ENCODE measurements around the gene FAM171A2. TPM values are rescaled to one million over a fixed set of nuclear protein-coding genes. Genes with fewer than 3 reads are reported as not detected.

The FAM171A2 gene
- total RNA-seq, 1 experiment from 2014 or later: 27.5 TPM

- H3K4me2 ChIP-seq (ENCODE audit: insufficient read depth, insufficient read length, low read length): peak within 1 kb of the TSS; percentile 75
- WGBS (ENCODE audit: extremely low coverage, insufficient read length, low lambda C conversion rate): no CpG with 5 or more reads among the region's 39 CpGs
- no peak within 1 kb of the TSS for H3K27ac ChIP-seq (ENCODE audit: insufficient read length, low read depth, low read length)
- no peak within 1 kb of the TSS for H4K91ac ChIP-seq (ENCODE audit: insufficient read length, low read depth, low read length)
- H2BK5ac ChIP-seq (ENCODE audit: insufficient read length, low read length): no peak within 1 kb of the TSS
- no peak within 1 kb of the TSS for H3K9ac ChIP-seq (ENCODE audit: extremely low read depth, insufficient read length, low read length)
- no peak within 1 kb of the TSS for H3T11ph ChIP-seq (ENCODE audit: low read length)
- no peak for TF ChIP-seq CTCF (conservative IDR thresholded peaks at IDR 0.05)
- H3K56ac ChIP-seq (ENCODE audit: insufficient read length, low read depth, low read length): no peak within 1 kb of the TSS
- H2AK5ac ChIP-seq (ENCODE audit: insufficient read length, low read length): no peak within 1 kb of the TSS
- H3K4ac ChIP-seq (ENCODE audit: low read depth, low read length): no peak within 1 kb of the TSS
- no peak within 1 kb of the TSS for H4K5ac ChIP-seq (ENCODE audit: insufficient read length, low read depth, low read length)
- H2BK20ac ChIP-seq (ENCODE audit: low read depth, low read length, poor library complexity, severe bottlenecking): no peak within 1 kb of the TSS
- H4K20me1 ChIP-seq (ENCODE audit: control insufficient read depth, insufficient read depth, insufficient read length): no peaks in the 10 kb centered on the region
- Mint-ChIP-seq H3K27ac (peak within 1 kb of the TSS in 1 of 3 experiments; percentile 89; a peak in 2 of 7 replicates), H3K4me3 (peak within 1 kb of the TSS; percentile 67 to 81), H3K9me3 (no peaks in the 10 kb centered on the region), H3K4me1 (peaks cover 34 to 49% of the 10 kb centered on the region in 2 experiments), H3K27me3 (ENCODE audit: low read depth) (peaks cover 23% of the 10 kb centered on the region), H3K36me3 (ENCODE audit: insufficient read depth in 1 of 3, low read depth in 3 of 3) (peaks cover 0 to 7% (median 5%) of the 10 kb centered on the region in 3 experiments; a peak in 3 of 7 replicates)
- no peak within 1 kb of the TSS for H3K23ac ChIP-seq (ENCODE audit: insufficient read length, low read depth, low read length)
- H2BK120ac ChIP-seq (ENCODE audit: low read depth, low read length, poor library complexity, severe bottlenecking): no peak within 1 kb of the TSS
- H3K79me2 ChIP-seq (ENCODE audit: insufficient read depth, low read length): no peaks in the 10 kb centered on the region
- H3K9me3 ChIP-seq (ENCODE audit: control insufficient read depth, low read depth, low read length): no peaks in the 10 kb centered on the region
- no peak within 1 kb of the TSS for H2AFZ ChIP-seq (ENCODE audit: low read length)
- H3K79me1 ChIP-seq (ENCODE audit: insufficient read depth, low read depth, low read length, poor library complexity, severe bottlenecking): no peaks in the 10 kb centered on the region
- H2BK12ac ChIP-seq (ENCODE audit: insufficient read length, low read depth, low read length): no peak within 1 kb of the TSS
- H3K4me1 ChIP-seq (ENCODE audit: insufficient read depth, low read length): peaks cover 7% of the 10 kb centered on the region; the same call in 1 of the 2 replicates
- peak; percentile 98 for DNase-seq
- H3K18ac ChIP-seq (ENCODE audit: insufficient read length, low read depth, low read length): peak within 1 kb of the TSS; percentile 41
- H3K14ac ChIP-seq (ENCODE audit: insufficient read depth, low read length): no peak within 1 kb of the TSS
- H2BK15ac ChIP-seq (ENCODE audit: low read depth, low read length): no peak within 1 kb of the TSS
- H4K8ac ChIP-seq (replicated peaks; ENCODE audit: insufficient read length, low read depth, low read length): no peak within 1 kb of the TSS
- peaks cover 9% of the 10 kb centered on the region for H3K23me2 ChIP-seq (ENCODE audit: insufficient read length, low read depth, low read length, poor library complexity, severe bottlenecking)
- H3K27me3 ChIP-seq (ENCODE audit: insufficient read depth, low read length): no peaks in the 10 kb centered on the region; the same call in 1 of the 2 replicates
Observed at GRCh38 chr17:44308320-44308818, 55.3 kb downstream of the FAM171A2 start, which contains the start of gene RUNDC3A. TSS of gene RUNDC3A (plus strand) at chr17:44308601. CDS start at chr17:44308833, 232 bp downstream.

Measured in H9 (cell line).